Suprapubic skin (tissue), 4 donors: ENCODE results near the gene ARFGAP1. TPM values are rescaled to one million over a fixed set of nuclear protein-coding genes. Genes with fewer than 3 reads are reported as not detected.

Experiments
- DNase-seq, 2 donors: peaks; one replicate each; pipeline ENCODE4 v3.0.0-alpha.2; 2019; ENCODE audit warnings: low spot score in 2 of 2
- H3K27ac ChIP-seq: fragments of 200-600 bp; sonication (generic); one replicate; pipeline ENCODE4 v1.5.1; 2019
- H3K27me3 ChIP-seq: fragments of 200-600 bp; sonication (generic); one replicate; pipeline ENCODE4 v1.5.1; 2019
- H3K36me3 ChIP-seq: fragments of 200-600 bp; sonication (generic); one replicate; pipeline ENCODE4 v1.5.1; 2019
- H3K4me1 ChIP-seq: fragments of 200-600 bp; sonication (generic); one replicate; pipeline ENCODE4 v1.5.1; 2019
- H3K4me3 ChIP-seq: fragments of 200-600 bp; sonication (generic); one replicate; pipeline ENCODE4 v1.5.1; 2019; ENCODE audit warnings: mild to moderate bottlenecking
- H3K9me3 ChIP-seq: fragments of 200-600 bp; sonication (generic); one replicate; pipeline ENCODE4 v1.5.1; 2019
- CTCF ChIP-seq, 2 donors: fragments of 200-600 bp in 1 of 2; fragments of 450-650 bp in 1 of 2; sonication (generic) in 1 of 2; IDR thresholded peaks; one replicate each; pipeline ENCODE4 v1.5.1; 2016 to 2019; ENCODE audit warnings: antibody characterized with exemption in 2 of 2, mild to moderate bottlenecking in 1 of 2, moderate library complexity in 1 of 2
- EP300 ChIP-seq: sonication (generic); formaldehyde crosslinking; IDR thresholded peaks from one replicate; pipeline ENCODE4 v1.6.1; 2017; ENCODE audit warnings: antibody characterized with exemption
- POLR2A ChIP-seq, 2 donors: fragments of 450-650 bp; IDR thresholded peaks; one replicate each; pipeline ENCODE4 v1.6.1; 2017; ENCODE audit warnings: antibody characterized with exemption in 2 of 2, mild to moderate bottlenecking in 2 of 2, moderate library complexity in 2 of 2
- POLR2AphosphoS5 ChIP-seq, 3 donors: sonication (generic); formaldehyde crosslinking; IDR thresholded peaks; one replicate each; pipeline ENCODE4 v1.6.1; 2017; ENCODE audit warnings: antibody characterized with exemption in 3 of 3
- WGBS: methylation state at CpG from one replicate; pipeline ENCODE4 v1.1.5; 2018; 5-methylcytosine and 5-hydroxymethylcytosine counted together
- total RNA-seq, 4 donors: library from RNA; depleted of rRNA; stranded (reverse); fragments of >200 nt; gene quantifications; one replicate each; pipeline ENCODE4 v1.1.0, GENCODE V29; 2016

Gene ARFGAP1
- total RNA-seq, 4 donors from 2014 or later, result 38.6 to 84.9 (median 43.4) TPM

- no peaks in the 10 kb centered on the region for H3K27me3 ChIP-seq
- no peak overlapping the region for H3K4me3 ChIP-seq
- H3K9me3 ChIP-seq, result no peaks in the 10 kb centered on the region
- TF ChIP-seq CTCF (IDR thresholded peaks at IDR 0.05) (no peak), EP300 (no peak), POLR2AphosphoS5 (IDR thresholded peaks at IDR 0.05) (no peak), POLR2A (IDR thresholded peaks at IDR 0.05) (no peak)
- no peak for DNase-seq
- peaks cover 83% of the 10 kb centered on the region for H3K36me3 ChIP-seq
- H3K27ac ChIP-seq, result no peak overlapping the region
- WGBS, result 92% methylated on average over 41 of the region's 44 CpGs
- H3K4me1 ChIP-seq, result peaks cover 4% of the 10 kb centered on the region
Observed at GRCh38 chr20:63285636-63286615, 13.3 kb downstream of the ARFGAP1 start.

GRCh38 chr20:63286781-63287696 is 14.4 kb downstream of the ARFGAP1 start:
- Histone ChIP-seq H3K27me3 (peaks cover under 1% of the 10 kb centered on the region), H3K36me3 (peaks cover 72% of the 10 kb centered on the region), H3K4me3 (no peak overlapping the region), H3K9me3 (no peaks in the 10 kb centered on the region), H3K4me1 (peaks cover 4% of the 10 kb centered on the region), H3K27ac (no peak overlapping the region)
- no peak for DNase-seq
- no peak for TF ChIP-seq POLR2A (IDR thresholded peaks at IDR 0.05)
- TF ChIP-seq POLR2AphosphoS5 (IDR thresholded peaks at IDR 0.05), result no peak
- no peak for TF ChIP-seq CTCF (IDR thresholded peaks at IDR 0.05)
- TF ChIP-seq EP300, result no peak
- WGBS, result 83% methylated on average over 13 of the region's 23 CpGs

- 92% methylated on average over 53 of the region's 55 CpGs for WGBS
- Histone ChIP-seq H3K27me3 (peaks cover 9% of the 10 kb centered on the region), H3K36me3 (peaks cover 63% of the 10 kb centered on the region), H3K4me1 (peaks cover 4% of the 10 kb centered on the region), H3K4me3 (no peak overlapping the region), H3K27ac (no peak overlapping the region), H3K9me3 (no peaks in the 10 kb centered on the region)
- no peak for DNase-seq
- no peak for TF ChIP-seq POLR2A (IDR thresholded peaks at IDR 0.05)
- no peak for TF ChIP-seq EP300
- no peak for TF ChIP-seq POLR2AphosphoS5 (IDR thresholded peaks at IDR 0.05)
- no peak for TF ChIP-seq CTCF (IDR thresholded peaks at IDR 0.05)
Observed at GRCh38 chr20:63287697-63288580, 15.3 kb downstream of the ARFGAP1 start.

GRCh38 chr20:63288581-63289251 is 16.1 kb downstream of the ARFGAP1 start:
- Histone ChIP-seq H3K4me1 (peaks cover 4% of the 10 kb centered on the region), H3K27me3 (peaks cover 16% of the 10 kb centered on the region), H3K4me3 (no peak overlapping the region), H3K27ac (no peak overlapping the region), H3K9me3 (no peaks in the 10 kb centered on the region), H3K36me3 (peaks cover 55% of the 10 kb centered on the region)
- no peak for DNase-seq
- TF ChIP-seq POLR2AphosphoS5 (IDR thresholded peaks at IDR 0.05) (no peak), POLR2A (IDR thresholded peaks at IDR 0.05) (no peak), CTCF (IDR thresholded peaks at IDR 0.05) (no peak), EP300 (no peak)
- 86% methylated on average over 26 of the region's 28 CpGs for WGBS
